WTC11 (cell line): ENCODE measurements around the gene TMEM94.

Source experiments
- ATF2 ChIP-seq: sonication (generic); formaldehyde crosslinking; IDR thresholded peaks from 2 replicates; pipeline ENCODE4 v1.8.1; 2022; ENCODE audit warnings: low read depth, missing genetic modification reagents, borderline replicate concordance
- CREB1 ChIP-seq: sonication (generic); formaldehyde crosslinking; IDR thresholded peaks from 2 replicates; pipeline ENCODE4 v1.8.0; 2023; ENCODE audit warnings: mild to moderate bottlenecking, missing genetic modification reagents
- CREM ChIP-seq: sonication (generic); formaldehyde crosslinking; IDR thresholded peaks from 2 replicates; pipeline ENCODE4 v1.8.1; 2022; ENCODE audit warnings: mild to moderate bottlenecking, missing genetic modification reagents, moderate library complexity
- CTCF ChIP-seq: fragments of 200-600 bp; IDR thresholded peaks from 2 replicates; pipeline ENCODE4 v1.8.0; 2022; ENCODE audit warnings: antibody characterized with exemption
- ETV6 ChIP-seq: sonication (generic); formaldehyde crosslinking; IDR thresholded peaks from 2 replicates; pipeline ENCODE4 v1.8.1; 2022; ENCODE audit warnings: mild to moderate bottlenecking, missing genetic modification reagents
- FOXP4 ChIP-seq: sonication (generic); formaldehyde crosslinking; IDR thresholded peaks from 2 replicates; pipeline ENCODE4 v1.8.0; 2022; ENCODE audit warnings: mild to moderate bottlenecking, missing genetic modification reagents
- MAX ChIP-seq: sonication (generic); formaldehyde crosslinking; IDR thresholded peaks from 2 replicates; pipeline ENCODE4 v1.8.0; 2022; ENCODE audit warnings: mild to moderate bottlenecking, missing genetic modification reagents
- RORB ChIP-seq: fragments of 250-450 bp; sonication (Bioruptor Pico); IDR thresholded peaks from 2 replicates; pipeline ENCODE4 v1.9.0; 2021; ENCODE audit warnings: mild to moderate bottlenecking

GRCh38 chr17:75430159-75430974, 26.1 kb upstream of the TMEM94 start:
- TF ChIP-seq CREB1 (no peak), CTCF (no peak), CREM (CRISPR knock-in tag) (no peak), FOXP4 (CRISPR knock-in tag) (no peak), ETV6 (CRISPR knock-in tag) (no peak), RORB (CRISPR knock-in tag) (no peak), ATF2 (CRISPR knock-in tag) (no peak), MAX (no peak)
